H1 (cell line): ENCODE measurements around the gene PPP4R3C. TPM values are rescaled to one million over a fixed set of nuclear protein-coding genes. Genes with fewer than 3 reads are reported as not detected.

Experiments
- CREB1 ChIP-seq: IDR thresholded peaks from 2 replicates; pipeline ENCODE4 v1.6.1; 2012; ENCODE audit warnings: inconsistent platforms
- polyA plus RNA-seq, 7 experiments: library from polyadenylated mRNA; depleted of rRNA in 3 of 7; stranded (reverse) in 5 of 7; unstranded in 2 of 7; fragments of >200 nt in 5 of 7; fragments of 200-250 nt in 2 of 7; gene quantifications; 1 replicate in 5 of 7; 2 replicates in 1 of 7; 4 replicates in 1 of 7; pipeline versions ENCODE4 v1.2.1 to v1.2.3, GENCODE V29; 2011 to 2013; ENCODE audit warnings: missing spikeins in 2 of 7, mixed read lengths in 2 of 7
- total RNA-seq: library from RNA; stranded (reverse); fragmentation: NEBNext Ultra II Directional; extraction: Animal tissue kit (Norgen Biotek cat#: 25700); gene quantifications from 2 replicates; pipeline ENCODE4 v1.2.1, GENCODE V29; 2021

PPP4R3C gene
- total and polyA plus RNA-seq, 2 of the 8 experiments (the other 6 are each of a cell fraction or from before 2014, with no cell fraction given), result not detected

DNA sequence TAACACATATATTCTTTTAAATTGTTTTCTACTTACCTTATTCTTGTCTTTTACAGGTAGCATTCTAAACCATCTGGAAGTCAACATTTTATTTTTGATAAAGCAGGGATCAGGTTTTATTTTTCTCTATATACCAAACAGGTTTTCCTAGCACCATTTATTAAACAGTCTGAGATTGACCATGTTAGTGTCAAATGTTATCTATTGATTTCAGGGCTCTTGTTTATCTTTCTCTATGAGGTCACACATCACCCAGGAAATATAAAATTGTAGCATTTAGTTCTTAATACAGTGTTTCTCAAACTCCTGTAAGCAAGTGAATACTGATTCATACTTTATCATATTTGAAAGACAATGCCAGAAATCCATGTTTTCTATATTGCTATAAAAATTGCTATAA is 28.1 kb downstream of the PPP4R3C start (continued):
- TF ChIP-seq CREB1, result no peak

Other genes with a start within 250 kb of the PPP4R3C start
- not detected in 2 replicates for gene DCAF8L2, start 127.0 kb upstream of the PPP4R3C start, total RNA-seq
- not detected in 2 replicates for gene DCAF8L2, start 127.0 kb upstream of the PPP4R3C start, polyA plus RNA-seq (2011; rRNA removed)